Astrocyte (in vitro differentiated cells and primary cell): ENCODE measurements around the gene STUB1. TPM values are rescaled to one million over a fixed set of nuclear protein-coding genes. Genes with fewer than 3 reads are reported as not detected.

Source experiments
- DNase-seq: peaks from one replicate; pipeline ENCODE4 v3.0.0-alpha.2; 2010; ENCODE audit warnings: low read depth
- FAIRE-seq: peaks from 2 replicates; lab custom pipeline; 2011; peaks lifted over from hg19 to GRCh38; lab: Jason Lieb, UNC
- H2AFZ ChIP-seq: 2 replicates; pipeline ENCODE4 v1.6.0; 2012; ENCODE audit warnings: low read depth, low read length, inconsistent platforms
- H3K27ac ChIP-seq: 2 replicates; pipeline ENCODE4 v1.5.1; 2011; ENCODE audit warnings: low read depth, low read length, inconsistent platforms
- H3K27me3 ChIP-seq: 2 replicates; pipeline ENCODE4 v1.6.0; 2011; ENCODE audit warnings: low read length, inconsistent platforms; ENCODE audit not compliant: insufficient read depth
- H3K36me3 ChIP-seq: 2 replicates; pipeline ENCODE4 v1.5.1; 2011; ENCODE audit warnings: low read length, inconsistent platforms; ENCODE audit not compliant: insufficient read depth
- H3K4me1 ChIP-seq: 2 replicates; pipeline ENCODE4 v1.5.1; 2011; ENCODE audit warnings: low read length, inconsistent platforms; ENCODE audit not compliant: insufficient read depth
- H3K4me2 ChIP-seq: 2 replicates; pipeline ENCODE4 v1.6.0; 2012; ENCODE audit warnings: low read length, inconsistent platforms
- H3K4me3 ChIP-seq: 2 replicates; pipeline ENCODE4 v1.5.1; 2011; ENCODE audit warnings: low read depth, mild to moderate bottlenecking, low read length, inconsistent platforms; ENCODE audit not compliant: insufficient read depth
- H3K79me2 ChIP-seq: 2 replicates; pipeline ENCODE4 v1.6.0; 2012; ENCODE audit warnings: mild to moderate bottlenecking, low read length, inconsistent platforms; ENCODE audit not compliant: insufficient read depth
- H3K9ac ChIP-seq: 2 replicates; pipeline ENCODE4 v1.6.0; 2012; ENCODE audit warnings: mild to moderate bottlenecking, low read length, inconsistent platforms
- H3K9me3 ChIP-seq: 2 replicates; pipeline ENCODE4 v1.5.1; 2012; ENCODE audit warnings: low read depth, mild to moderate bottlenecking, low read length, inconsistent platforms; ENCODE audit not compliant: insufficient read depth
- H4K20me1 ChIP-seq: 2 replicates; pipeline ENCODE4 v1.6.0; 2012; ENCODE audit warnings: low read length, inconsistent platforms; ENCODE audit not compliant: insufficient read depth
- H3K27ac Mint-ChIP-seq: one replicate; pipeline ENCODE4 v1.8.0; 2021; ENCODE audit warnings: mild to moderate bottlenecking, mixed read lengths; ENCODE audit not compliant: unreplicated experiment
- H3K27me3 Mint-ChIP-seq: one replicate; pipeline ENCODE4 v1.8.0; 2021; ENCODE audit warnings: low read depth, mixed read lengths; ENCODE audit not compliant: unreplicated experiment
- H3K36me3 Mint-ChIP-seq: one replicate; pipeline ENCODE4 v1.8.0; 2021; ENCODE audit warnings: low read depth, mixed read lengths; ENCODE audit not compliant: unreplicated experiment
- H3K4me1 Mint-ChIP-seq: one replicate; pipeline ENCODE4 v1.8.0; 2021; ENCODE audit warnings: low read depth, mixed read lengths; ENCODE audit not compliant: unreplicated experiment
- H3K4me3 Mint-ChIP-seq: one replicate; pipeline ENCODE4 v1.8.0; 2021; ENCODE audit warnings: mild to moderate bottlenecking, moderate library complexity, mixed read lengths; ENCODE audit not compliant: unreplicated experiment
- H3K9me3 Mint-ChIP-seq: one replicate; pipeline ENCODE4 v1.8.0; 2021; ENCODE audit warnings: mild to moderate bottlenecking, mixed read lengths; ENCODE audit not compliant: unreplicated experiment
- CTCF ChIP-seq: IDR thresholded peaks from 2 replicates; pipeline ENCODE4 v1.5.1; 2011; ENCODE audit warnings: low read depth, mild to moderate bottlenecking, inconsistent platforms, low read length, moderate library complexity; ENCODE audit not compliant: insufficient read depth
- EZH2 ChIP-seq: IDR thresholded peaks from 2 replicates; pipeline ENCODE4 v1.6.1; 2012; ENCODE audit warnings: mild to moderate bottlenecking, low read length, inconsistent platforms; ENCODE audit not compliant: insufficient read depth
- total RNA-seq: library from RNA; stranded (reverse); gene quantifications from 2 replicates; pipeline ENCODE4 v1.2.1, GENCODE V29; 2021

The STUB1 gene
- total RNA-seq, 1 donor from 2014 or later = 140 TPM

DNA sequence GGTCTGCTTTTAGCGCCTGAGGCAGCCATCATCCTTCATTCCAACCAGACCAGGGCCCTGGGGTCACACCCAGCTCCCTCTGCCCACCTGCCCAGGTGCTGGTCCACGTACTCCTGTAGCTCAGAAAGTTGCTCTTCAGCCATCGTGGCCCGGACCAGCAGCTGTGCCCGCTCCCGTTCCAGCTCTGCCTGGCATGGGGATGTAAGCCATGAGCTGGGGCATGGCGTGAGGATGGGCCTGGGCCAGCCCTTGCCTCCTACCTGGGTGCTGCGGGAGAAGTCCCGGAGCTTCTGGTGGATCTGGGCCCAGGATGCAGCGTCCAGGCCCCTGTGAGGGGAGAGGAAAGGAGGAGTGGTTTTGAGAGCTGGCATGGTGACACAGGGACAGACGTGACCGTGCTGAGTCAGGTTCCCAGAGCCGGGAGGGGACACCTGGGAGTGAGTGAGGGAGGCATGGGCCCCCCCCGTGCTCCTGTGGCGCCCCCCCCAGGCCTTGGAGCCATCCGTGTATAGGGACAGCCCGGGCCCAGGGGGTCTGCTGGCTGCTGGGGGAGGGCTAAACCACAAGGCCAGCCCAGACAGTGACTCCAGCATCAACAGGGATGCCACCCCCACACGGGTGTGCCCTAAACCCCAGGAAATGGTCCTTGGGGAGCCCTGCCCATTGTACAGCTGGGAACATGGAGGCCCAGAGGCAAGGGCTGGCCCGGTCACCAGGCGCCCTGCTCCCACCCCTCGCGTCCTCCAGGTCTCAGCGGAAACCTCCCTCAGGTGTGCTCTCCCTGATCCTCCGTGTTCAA, 42.8 kb downstream of the STUB1 start:
- no peaks in the 10 kb centered on the region for H3K79me2 ChIP-seq
- H3K9me3 ChIP-seq = no peaks in the 10 kb centered on the region
- no peak overlapping the region for H3K9ac ChIP-seq
- H3K27ac ChIP-seq = no peak overlapping the region
- H3K4me1 ChIP-seq = peaks cover 27% of the 10 kb centered on the region
- H3K36me3 ChIP-seq = no peaks in the 10 kb centered on the region
- no peaks in the 10 kb centered on the region for H3K9me3 Mint-ChIP-seq
- H3K4me3 Mint-ChIP-seq = peak overlapping the region; percentile 50
- H4K20me1 ChIP-seq = peaks cover 30% of the 10 kb centered on the region
- H3K4me2 ChIP-seq = no peak overlapping the region
- no peaks in the 10 kb centered on the region for H3K27me3 Mint-ChIP-seq
- no peak overlapping the region for H3K27ac Mint-ChIP-seq
- FAIRE-seq (no peak), DNase-seq (no peak)
- TF ChIP-seq EZH2 (no peak), CTCF (no peak)
- no peaks in the 10 kb centered on the region for H3K27me3 ChIP-seq
- H3K36me3 Mint-ChIP-seq = no peaks in the 10 kb centered on the region
- no peak overlapping the region for H2AFZ ChIP-seq
- H3K4me1 Mint-ChIP-seq = no peaks in the 10 kb centered on the region
- no peak overlapping the region for H3K4me3 ChIP-seq

DNA sequence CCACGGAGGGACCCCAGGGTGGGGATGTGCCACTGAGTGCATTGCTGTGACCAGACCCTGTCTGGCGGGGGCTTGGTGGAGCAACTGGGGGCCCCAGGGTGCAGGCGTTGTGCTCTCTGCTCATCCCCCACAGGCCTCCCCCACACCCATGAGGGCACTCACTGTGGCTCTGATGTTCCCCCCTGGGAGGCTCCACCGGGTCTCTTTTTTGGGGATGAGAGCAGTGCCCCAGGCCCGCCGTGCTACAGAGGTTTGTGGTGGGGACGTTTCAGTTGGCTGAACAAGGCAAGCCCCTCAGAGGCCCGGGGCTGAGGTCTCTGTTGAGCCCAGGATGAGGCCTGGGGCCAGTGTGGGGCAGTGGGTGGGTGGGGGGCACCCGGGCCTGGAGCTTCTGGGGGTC, 43.5 kb downstream of the STUB1 start:
- no peaks in the 10 kb centered on the region for H3K27me3 ChIP-seq
- Mint-ChIP-seq H3K36me3 (no peaks in the 10 kb centered on the region), H3K4me3 (no peak overlapping the region)

More for the DNA sequence above, 43.5 kb downstream of the STUB1 start:
- no peak overlapping the region for H3K27ac ChIP-seq
- peaks cover 23% of the 10 kb centered on the region for H4K20me1 ChIP-seq
- Mint-ChIP-seq H3K9me3 (no peaks in the 10 kb centered on the region), H3K4me1 (no peaks in the 10 kb centered on the region), H3K27me3 (no peaks in the 10 kb centered on the region), H3K27ac (no peak overlapping the region)
- H3K9me3 ChIP-seq = no peaks in the 10 kb centered on the region
- no peak for FAIRE-seq
- no peaks in the 10 kb centered on the region for H3K79me2 ChIP-seq
- H3K4me2 ChIP-seq = no peak overlapping the region
- peaks cover 30% of the 10 kb centered on the region for H3K4me1 ChIP-seq
- TF ChIP-seq EZH2 (no peak), CTCF (no peak)
- no peaks in the 10 kb centered on the region for H3K36me3 ChIP-seq
- H2AFZ ChIP-seq = no peak overlapping the region
- no peak overlapping the region for H3K9ac ChIP-seq
- DNase-seq = no peak
- no peak overlapping the region for H3K4me3 ChIP-seq
